Mucosa of rectum (tissue), 2 donors: ENCODE data around the gene CASP3.
"Not testable (repeated sequence)": the region's sequence is repeated elsewhere in the genome, so short reads cannot be mapped to it uniquely, and the experiment has no call there.

Experiments
- H3K27ac ChIP-seq, 2 donors: one replicate each; pipeline ENCODE4 v1.7.0; 2013; ENCODE audit warnings: inconsistent platforms in 2 of 2, low read depth in 2 of 2, low read length in 2 of 2
- H3K27me3 ChIP-seq, 2 donors: one replicate each; pipeline ENCODE4 v1.7.0; 2013; ENCODE audit warnings: low read length in 2 of 2; ENCODE audit not compliant: control insufficient read depth in 2 of 2, insufficient read depth in 2 of 2
- H3K36me3 ChIP-seq, 2 donors: one replicate each; pipeline ENCODE4 v1.7.0; 2013; ENCODE audit warnings: low read length in 2 of 2; ENCODE audit not compliant: control insufficient read depth in 2 of 2, insufficient read depth in 2 of 2
- H3K4me1 ChIP-seq, 2 donors: one replicate each; pipeline ENCODE4 v1.7.0; 2013; ENCODE audit warnings: low read length in 2 of 2, mild to moderate bottlenecking in 1 of 2; ENCODE audit not compliant: control insufficient read depth in 2 of 2, insufficient read depth in 2 of 2
- H3K4me3 ChIP-seq, 2 donors: one replicate each; pipeline ENCODE4 v1.7.0; 2013; ENCODE audit warnings: low read length in 2 of 2
- H3K9ac ChIP-seq, 2 donors: one replicate each; pipeline ENCODE4 v1.7.0; 2013; ENCODE audit warnings: low read length in 2 of 2, low read depth in 1 of 2, mild to moderate bottlenecking in 1 of 2
- H3K9me3 ChIP-seq, 2 donors: one replicate each; pipeline ENCODE4 v1.7.0; 2013; ENCODE audit warnings: low read length in 2 of 2; ENCODE audit not compliant: control insufficient read depth in 2 of 2
- donor health status: healthy.
- donor health status: Normal muscosa, but diverticular disease.

Gene CASP3

DNA sequence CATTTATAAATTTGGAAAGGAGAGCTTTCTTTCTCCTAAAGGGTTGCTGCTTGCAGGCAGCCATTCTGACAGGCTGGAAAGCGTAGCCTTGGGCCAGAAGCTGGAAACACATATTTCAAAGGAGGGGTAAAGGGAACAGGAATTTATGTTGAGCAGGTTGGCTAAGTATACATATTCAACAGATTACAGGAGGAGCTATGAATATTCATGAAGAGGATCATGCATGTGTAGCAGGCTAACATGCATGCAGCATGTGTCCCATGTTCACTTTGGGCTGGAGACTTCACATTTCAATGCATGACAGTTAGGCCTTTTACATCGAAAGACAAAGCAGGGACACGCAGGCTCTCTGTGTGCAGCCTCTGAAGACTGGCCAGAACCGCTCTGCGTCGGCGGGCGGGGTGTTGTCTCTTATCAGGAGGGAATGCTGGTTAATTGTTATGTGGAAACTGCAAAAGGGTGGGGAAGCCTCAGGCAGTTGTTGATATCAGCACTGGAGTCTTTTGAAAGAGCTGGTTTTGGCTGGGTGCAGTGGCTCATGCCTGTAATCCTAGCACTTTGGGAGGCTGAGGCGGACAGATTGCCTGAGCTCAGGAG is 31.5 kb downstream of the CASP3 start:
- H3K36me3 ChIP-seq: no peaks in the 10 kb centered on the region
- no peaks in the 10 kb centered on the region for H3K27me3 ChIP-seq
- peaks cover 0 to 2% of the 10 kb centered on the region in 2 donors for H3K9me3 ChIP-seq
- H3K4me3 ChIP-seq: no peak overlapping the region
- no peak overlapping the region for H3K9ac ChIP-seq
- H3K27ac ChIP-seq: no peak overlapping the region
- H3K4me1 ChIP-seq: no peaks in the 10 kb centered on the region

- H3K9me3 ChIP-seq: peaks cover 0 to 2% of the 10 kb centered on the region in 2 donors
- H3K36me3 ChIP-seq: no peaks in the 10 kb centered on the region
- H3K4me1 ChIP-seq: no peaks in the 10 kb centered on the region
- H3K9ac ChIP-seq: no peak overlapping the region
- no peak overlapping the region for H3K4me3 ChIP-seq
- no peaks in the 10 kb centered on the region for H3K27me3 ChIP-seq
- H3K27ac ChIP-seq: no peak overlapping the region
Measured at GRCh38 chr4:184616633-184617551, 32.4 kb downstream of the CASP3 start.

GRCh38 chr4:184616168-184616567 is 33.1 kb downstream of the CASP3 start:
- not testable (repeated sequence) for H3K27ac ChIP-seq, H3K9me3 ChIP-seq, H3K36me3 ChIP-seq, H3K4me3 ChIP-seq, H3K9ac ChIP-seq, H3K4me1 ChIP-seq, H3K27me3 ChIP-seq

GRCh38 chr4:184614509-184614908 is 34.7 kb downstream of the CASP3 start:
- Histone ChIP-seq H3K27me3 (no peaks in the 10 kb centered on the region), H3K4me1 (no peaks in the 10 kb centered on the region), H3K9me3 (peaks cover 0 to 2% of the 10 kb centered on the region in 2 donors), H3K9ac (no peak overlapping the region), H3K4me3 (no peak overlapping the region), H3K27ac (no peak overlapping the region), H3K36me3 (no peaks in the 10 kb centered on the region)

- peaks cover 0 to 2% of the 10 kb centered on the region in 2 donors for H3K9me3 ChIP-seq
- H3K27ac ChIP-seq: no peak overlapping the region
- no peaks in the 10 kb centered on the region for H3K36me3 ChIP-seq
- H3K27me3 ChIP-seq: no peaks in the 10 kb centered on the region
- H3K4me3 ChIP-seq: no peak overlapping the region
- no peak overlapping the region for H3K9ac ChIP-seq
- H3K4me1 ChIP-seq: no peaks in the 10 kb centered on the region
Measured at GRCh38 chr4:184613405-184613804, 35.8 kb downstream of the CASP3 start.

- Histone ChIP-seq H3K36me3 (no peaks in the 10 kb centered on the region), H3K27me3 (no peaks in the 10 kb centered on the region), H3K9ac (no peak overlapping the region), H3K9me3 (peaks cover 0 to 2% of the 10 kb centered on the region in 2 donors), H3K4me3 (no peak overlapping the region), H3K4me1 (no peaks in the 10 kb centered on the region), H3K27ac (no peak overlapping the region)
Measured at GRCh38 chr4:184612074-184612473, 37.2 kb downstream of the CASP3 start.

GRCh38 chr4:184607429-184607828 is 41.8 kb downstream of the CASP3 start:
- H3K4me1 ChIP-seq, H3K36me3 ChIP-seq, H3K27ac ChIP-seq, H3K9me3 ChIP-seq, H3K27me3 ChIP-seq, H3K9ac ChIP-seq, H3K4me3 ChIP-seq: not testable (repeated sequence)

DNA sequence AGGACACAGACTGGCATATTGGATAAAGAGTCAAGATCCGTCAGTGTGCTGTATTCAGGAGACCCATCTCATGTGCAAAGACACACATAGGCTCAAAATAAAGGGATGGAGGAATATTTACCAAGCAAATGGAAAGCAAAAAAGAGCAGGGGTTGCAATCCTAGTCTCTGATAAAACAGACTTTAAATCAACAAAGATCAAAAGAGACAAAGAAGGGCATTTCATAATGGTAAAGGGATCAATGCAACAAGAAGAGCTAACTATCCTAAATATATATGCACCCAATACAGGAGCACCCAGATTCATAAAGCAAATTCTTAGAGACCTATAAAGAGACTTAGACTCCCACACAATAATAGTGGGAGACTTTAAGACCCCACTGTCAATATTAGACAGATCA is 46.4 kb downstream of the CASP3 start:
- H3K9ac ChIP-seq, H3K4me3 ChIP-seq, H3K9me3 ChIP-seq, H3K27ac ChIP-seq, H3K36me3 ChIP-seq, H3K27me3 ChIP-seq, H3K4me1 ChIP-seq: not testable (repeated sequence)

- H3K9ac ChIP-seq, H3K36me3 ChIP-seq, H3K4me1 ChIP-seq, H3K27ac ChIP-seq, H3K27me3 ChIP-seq, H3K4me3 ChIP-seq, H3K9me3 ChIP-seq: not testable (repeated sequence)
Measured at GRCh38 chr4:184600982-184601381, 48.3 kb downstream of the CASP3 start.

DNA sequence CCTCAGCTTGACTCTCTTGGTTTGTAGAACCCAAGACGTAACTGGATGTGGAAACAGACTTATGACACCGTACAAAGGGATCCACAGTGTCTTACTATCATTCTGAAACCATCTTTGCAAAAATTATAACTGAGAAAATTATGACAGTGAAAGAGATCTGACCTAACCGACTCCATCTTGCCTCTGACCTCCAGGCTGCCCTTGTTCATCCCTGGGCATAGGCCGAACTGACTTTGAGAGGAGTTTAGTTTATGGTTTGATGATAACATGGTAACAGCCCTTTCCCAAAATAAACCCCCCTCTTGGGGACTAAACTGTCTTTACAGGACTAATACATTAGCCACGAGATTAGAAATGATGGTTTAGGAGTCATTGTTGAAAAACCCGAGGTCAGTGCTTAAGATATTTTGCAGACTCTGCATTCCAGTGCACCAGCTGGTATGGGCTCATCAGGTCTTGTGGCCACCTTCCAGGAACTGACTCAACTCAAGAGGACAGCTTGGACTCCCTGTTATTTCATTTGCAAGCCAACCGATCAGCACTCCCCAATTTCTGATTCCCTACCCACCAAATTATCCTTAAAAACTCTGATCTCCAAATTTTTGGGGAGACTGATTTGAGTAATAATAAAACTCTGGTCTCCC is 49.6 kb downstream of the CASP3 start:
- Histone ChIP-seq H3K9ac (no peak overlapping the region), H3K4me1 (peaks cover 0 to 5% of the 10 kb centered on the region in 2 donors), H3K27me3 (no peaks in the 10 kb centered on the region), H3K9me3 (peaks cover 0 to 2% of the 10 kb centered on the region in 2 donors), H3K4me3 (no peak overlapping the region), H3K36me3 (no peaks in the 10 kb centered on the region), H3K27ac (no peak overlapping the region)
